Measurements from ENCODE around the gene MRI1.
"Not testable (repeated sequence)": the region's sequence is repeated elsewhere in the genome, so short reads cannot be mapped to it uniquely, and the experiment has no call there.

Gene MRI1

GRCh38 chr19:13764101-13764807 is at the start of gene MRI1:
TSS of gene MRI1 (plus strand) at chr19:13764522. CDS start at chr19:13764589, 67 bp downstream.
- DNase-seq: peak; percentile 69

GRCh38 chr19:13717194-13717643 is 47.1 kb upstream of the MRI1 start:
- no peak for DNase-seq

- no peak for DNase-seq
These were observed 45.6 kb upstream of the MRI1 start for GRCh38 chr19:13718733-13719132.

- no peak for DNase-seq
These were observed 42.2 kb upstream of the MRI1 start for GRCh38 chr19:13722146-13722545.

- DNase-seq: no peak
These were observed 41.1 kb upstream of the MRI1 start for GRCh38 chr19:13723206-13723605.

GRCh38 chr19:13726323-13726722 is 38.0 kb upstream of the MRI1 start:
- no peak for DNase-seq

GRCh38 chr19:13727798-13728197 is 36.5 kb upstream of the MRI1 start:
- no peak for DNase-seq

- DNase-seq: no peak
These were observed 34.5 kb upstream of the MRI1 start for GRCh38 chr19:13729859-13730258.

- peak; percentile 94 for DNase-seq
These were observed 33.0 kb upstream of the MRI1 start for GRCh38 chr19:13731147-13731964.

GRCh38 chr19:13732337-13732736 is 32.0 kb upstream of the MRI1 start:
- no peak for DNase-seq

- DNase-seq: no peak
These were observed 29.6 kb upstream of the MRI1 start for GRCh38 chr19:13734751-13735150.

- DNase-seq: no peak
These were observed 26.2 kb upstream of the MRI1 start for GRCh38 chr19:13738073-13738472.

GRCh38 chr19:13741893-13742292 is 22.4 kb upstream of the MRI1 start:
- no peak for DNase-seq

GRCh38 chr19:13742756-13743155 is 21.6 kb upstream of the MRI1 start:
- DNase-seq: no peak

GRCh38 chr19:13744174-13744573 is 20.1 kb upstream of the MRI1 start:
- DNase-seq: no peak

- no peak for DNase-seq
These were observed 17.2 kb upstream of the MRI1 start for GRCh38 chr19:13747098-13747453.

- DNase-seq: no peak
These were observed 16.0 kb upstream of the MRI1 start for GRCh38 chr19:13748169-13748828.

GRCh38 chr19:13751436-13751835 is 12.9 kb upstream of the MRI1 start:
- DNase-seq: no peak

- not testable (repeated sequence) for DNase-seq
These were observed 10.7 kb upstream of the MRI1 start for GRCh38 chr19:13753622-13754021.

GRCh38 chr19:13756210-13756609 is 8.1 kb upstream of the MRI1 start:
- no peak for DNase-seq

GRCh38 chr19:13757805-13758772 is 6.2 kb upstream of the MRI1 start:
- no peak for DNase-seq

GRCh38 chr19:13758795-13759194 is 5.5 kb upstream of the MRI1 start:
- no peak for DNase-seq

- no peak for DNase-seq
These were observed 2.9 kb upstream of the MRI1 start for GRCh38 chr19:13761423-13761822.

Measured in stimulated activated CD4-positive, alpha-beta T cell treated with anti-CD3 and anti-CD28 coated beads, Interleukin-12 subunit alpha, Interleukin-12 subunit beta, amount 100 ng/mL, for 4 hours (primary cell).